K562 (cell line): Measurements from ENCODE around the gene FTO. TPM values are rescaled to one million over a fixed set of nuclear protein-coding genes. Genes with fewer than 3 reads are reported as not detected.

ENCODE experiments used
- ATAC-seq: fragments of 200-7000 bp; cut with Tn5 transposase; 3 replicates; pipeline ENCODE4 v1.9.1; 2020; ENCODE audit warnings: moderate library complexity
- BruUV-seq: library from RNA; stranded (reverse); fragments of 400-500 nt; replicated peaks from 2 replicates; lab custom pipeline; 2021; lab: Mats Ljungman, UMichigan
- CTCF ChIA-PET: fragments of 300-600 bp; formaldehyde crosslinking; extraction: SDS; loops from one replicate; lab custom pipeline; 2021; ENCODE audit warnings: low intra/inter-chr PET ratio; lab: Yijun Ruan, JAX
- POLR2A ChIA-PET: fragments of 300-600, 350-650 bp; sonication (Branson Sonifier 250); formaldehyde crosslinking; extraction: SDS; loops from one replicate; lab custom pipeline; 2021; ENCODE audit warnings: antibody characterized with exemption, inconsistent platforms; lab: Yijun Ruan, JAX
- DNase-seq, 4 experiments: peaks; one replicate each; pipeline versions ENCODE4 v3.0.0 to v3.0.0-alpha.2; 2011 to 2018; ENCODE audit warnings: low spot score in 3 of 4, mixed read lengths in 3 of 4; ENCODE audit errors: extremely low read depth in 1 of 4
- FAIRE-seq: peaks from 2 replicates; lab custom pipeline; 2011; peaks lifted over from hg19 to GRCh38; lab: Jason Lieb, UNC
- H2AFZ ChIP-seq: 2 replicates; pipeline ENCODE4 v1.6.0; 2011; ENCODE audit warnings: low read depth, low read length, control low read depth, inconsistent platforms
- H3K27ac ChIP-seq: fragments of 200-600 bp; 3 replicates; pipeline ENCODE4 v1.8.0; 2011; ENCODE audit warnings: low read depth, mild to moderate bottlenecking, control low read depth, inconsistent platforms, low read length, moderate library complexity, mixed read lengths; ENCODE audit errors: extremely low read depth
- H3K27me3 ChIP-seq, 2 experiments: fragments of 300-600 bp in 1 of 2; 2 replicates in 1 of 2; 3 replicates in 1 of 2; pipeline versions ENCODE4 v1.6.0 to v1.8.0; 2011; ENCODE audit warnings: inconsistent platforms in 2 of 2, low read length in 2 of 2, mild to moderate bottlenecking in 1 of 2, mixed read lengths in 1 of 2, moderate library complexity in 1 of 2; ENCODE audit not compliant: control insufficient read depth in 2 of 2, insufficient read depth in 2 of 2
- H3K36me3 ChIP-seq: fragments of 300-600 bp; 3 replicates; pipeline ENCODE4 v1.8.0; 2011; ENCODE audit warnings: mild to moderate bottlenecking, low read length, inconsistent platforms; ENCODE audit not compliant: control insufficient read depth, insufficient read depth
- H3K4me1 ChIP-seq, 2 experiments: fragments of 200-600 bp in 1 of 2; replicated peaks in 1 of 2; 2 replicates in 1 of 2; 3 replicates in 1 of 2; pipeline versions ENCODE4 v1.5.1 to v1.8.0; 2011; ENCODE audit warnings: inconsistent platforms in 2 of 2, low read length in 2 of 2, mild to moderate bottlenecking in 1 of 2, mixed read lengths in 1 of 2, moderate library complexity in 1 of 2; ENCODE audit not compliant: control insufficient read depth in 2 of 2, insufficient read depth in 2 of 2
- H3K4me2 ChIP-seq: 2 replicates; pipeline ENCODE4 v1.6.1; 2011; ENCODE audit warnings: low read length, control low read depth, inconsistent platforms, mixed read lengths; ENCODE audit not compliant: insufficient read depth
- H3K4me3 ChIP-seq: fragments of 200-600 bp; sonication (generic), shearing (Covaris generic); 2 replicates; pipeline ENCODE4 v1.5.1; 2016; ENCODE audit warnings: control low read depth, inconsistent platforms
- H3K79me2 ChIP-seq: fragments of 200-600 bp; 3 replicates; pipeline ENCODE4 v1.8.0; 2011; ENCODE audit warnings: low read length, inconsistent platforms; ENCODE audit not compliant: control insufficient read depth, insufficient read depth
- H3K9ac ChIP-seq, 2 experiments: 2 replicates each; pipeline versions ENCODE4 v1.6.0 to v1.6.1; 2011; ENCODE audit warnings: low read depth in 2 of 2, low read length in 2 of 2, control low read depth in 1 of 2, inconsistent platforms in 1 of 2, mild to moderate bottlenecking in 1 of 2, mixed read lengths in 1 of 2; ENCODE audit not compliant: insufficient read depth in 1 of 2
- H3K9me1 ChIP-seq: one replicate; pipeline ENCODE4 v1.6.0; 2011; ENCODE audit warnings: inconsistent platforms, mild to moderate bottlenecking, low read length, moderate library complexity; ENCODE audit not compliant: control insufficient read depth, insufficient read depth
- H3K9me3 ChIP-seq: replicated peaks from 2 replicates; pipeline ENCODE4 v1.5.1; 2011; ENCODE audit warnings: low read depth, low read length, inconsistent platforms; ENCODE audit not compliant: control insufficient read depth, insufficient read depth
- H4K20me1 ChIP-seq: replicated peaks from 2 replicates; pipeline ENCODE4 v1.6.1; 2011; ENCODE audit warnings: low read length, inconsistent platforms, mixed read lengths; ENCODE audit not compliant: control insufficient read depth, insufficient read depth
- ARID1B ChIP-seq: fragments of 450-650 bp; IDR thresholded peaks from 2 replicates; pipeline ENCODE4 v1.6.1; 2016; ENCODE audit warnings: antibody characterized with exemption, mild to moderate bottlenecking, inconsistent platforms
- FOXJ3 ChIP-seq: sonication (generic); formaldehyde crosslinking; IDR thresholded peaks from 2 replicates; pipeline ENCODE4 v1.4.0; 2020; ENCODE audit warnings: mild to moderate bottlenecking, missing genetic modification reagents
- GTF2B ChIP-seq: IDR thresholded peaks from 2 replicates; pipeline ENCODE4 v1.6.1; 2011; ENCODE audit not compliant: insufficient read length; ENCODE audit errors: extremely low read depth
- L3MBTL2 ChIP-seq: fragments of 450-650 bp; IDR thresholded peaks from 2 replicates; pipeline ENCODE4 v1.6.1; 2016; ENCODE audit warnings: mild to moderate bottlenecking, moderate library complexity
- MLX ChIP-seq, 2 experiments: fragments of 450-650 bp in 1 of 2; sonication (generic) in 1 of 2; formaldehyde crosslinking; conservative IDR thresholded peaks; 2 replicates each; pipeline versions ENCODE4 v1.4.0 to v1.8.1; 2020 to 2022; ENCODE audit warnings: mild to moderate bottlenecking in 1 of 2, missing genetic modification reagents in 1 of 2
- NR1H2 ChIP-seq: sonication (generic); formaldehyde crosslinking; IDR thresholded peaks from 2 replicates; pipeline ENCODE4 v1.4.0; 2020; ENCODE audit warnings: mild to moderate bottlenecking, missing genetic modification reagents
- SAFB ChIP-seq: fragments of 200-400 bp; formaldehyde crosslinking; IDR thresholded peaks from 2 replicates; pipeline ENCODE4 v1.6.1; 2017; ENCODE audit warnings: low read depth, low read length, borderline replicate concordance
- XRCC4 ChIP-seq: IDR thresholded peaks from one replicate; pipeline ENCODE4 v1.6.1; 2011; ENCODE audit not compliant: insufficient read depth, insufficient read length; ENCODE audit errors: extremely low read depth
- ZBTB11 ChIP-seq, 3 experiments: fragments of 200-800 bp in 1 of 3; fragments of 250-450 bp in 1 of 3; fragments of 450-650 bp in 1 of 3; sonication (Bioruptor Pico) in 1 of 3; sonication (Bioruptor generic) in 1 of 3; formaldehyde crosslinking in 1 of 3; IDR thresholded peaks; 2 replicates each; pipeline versions ENCODE4 v1.6.1 to v1.8.0; 2016 to 2022; ENCODE audit warnings: mild to moderate bottlenecking in 2 of 3, missing genetic modification characterization in 2 of 3, missing compliant biosample characterization in 1 of 3, moderate library complexity in 1 of 3
- WGBS: fragments of 100-300 bp; shearing (Covaris generic); methylation state at CpG from one replicate; pipeline ENCODE4 v1.1.6; 2016; ENCODE audit warnings: low coverage, mixed read lengths; ENCODE audit not compliant: insufficient coverage; ENCODE audit errors: missing lambda C conversion rate; 5-methylcytosine and 5-hydroxymethylcytosine counted together
- in situ Hi-C: fragments of 300-500 bp; cut with MboI; formaldehyde crosslinking; loops from 4 replicates; pipeline ENCODE4 v1.15.0; 2018; ENCODE audit warnings: inconsistent platforms, mixed read lengths
- intact Hi-C: fragments of 100-400 bp; cut with micrococcal nuclease; formaldehyde crosslinking; loops from 2 replicates; pipeline ENCODE4 v1.14.2; 2022
- polyA plus RNA-seq, 8 experiments: library from polyadenylated mRNA; depleted of rRNA in 4 of 8; stranded (reverse) in 5 of 8; unstranded in 3 of 8; fragments of >200 nt; fragmentation: Nextera tagmentation in 2 of 8; fragmentation: Illumina TruSeq in 1 of 8; extraction: Ambion mirVana in 2 of 8; extraction: Trizol in 1 of 8; gene quantifications; 2 replicates each; pipeline versions ENCODE4 v1.2.1 to v1.2.3, GENCODE V29; 2011 to 2014; ENCODE audit warnings: inconsistent platforms in 1 of 8, missing spikeins in 1 of 8
- total RNA-seq, 7 experiments: library from RNA; depleted of rRNA in 6 of 7; stranded (reverse); fragments of >200 nt in 6 of 7; fragmentation: Illumina TruSeq in 2 of 7; extraction: Trizol in 2 of 7; gene quantifications; 2 replicates each; pipeline versions ENCODE4 v1.2.1 to v1.2.3, GENCODE V29; 2011 to 2021; ENCODE audit warnings: low replicate concordance in 1 of 7
- TF ChIP-seq, protein P1 (sequence below): IDR thresholded peaks from 2 replicates; pipeline ENCODE4 v1.6.1; 2012; ENCODE audit warnings: low read depth, low read length, improper control_type of control experiment, borderline replicate concordance
- TF ChIP-seq, protein P2 (sequence below): fragments of 250-450 bp; sonication (Bioruptor Pico); IDR thresholded peaks from 2 replicates; pipeline ENCODE4 v1.4.0; 2020

The FTO gene
- total and polyA plus RNA-seq, 9 of the 15 experiments (the other 6 are each of a cell fraction or from before 2014, with no cell fraction given), result 11.3 to 27.7 (median 25.5) TPM

DNA sequence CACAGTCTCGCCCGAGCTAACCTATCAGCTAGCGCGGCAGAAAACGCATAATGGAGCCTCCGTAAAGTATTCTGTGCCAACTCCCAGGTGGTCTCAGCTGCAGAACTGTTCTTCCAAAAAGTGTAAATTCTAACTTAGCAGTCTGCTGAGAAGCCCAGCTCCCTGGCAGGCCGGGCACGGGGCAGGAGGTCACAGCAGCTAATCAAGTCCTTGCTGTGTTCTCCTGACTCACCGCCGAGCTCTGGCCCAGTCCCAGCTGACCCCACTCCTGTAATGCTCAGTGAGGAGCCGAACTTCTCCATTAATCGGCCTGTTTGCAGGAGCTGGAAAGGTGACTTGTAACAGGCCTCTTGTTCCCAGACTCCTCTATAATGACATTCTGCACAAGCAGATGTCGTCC, 389.3 kb downstream of the FTO start:
- CTCF ChIA-PET, result no interaction called here
- no peaks in the 10 kb centered on the region for H3K9me1 ChIP-seq
- no peaks in the 10 kb centered on the region for H3K79me2 ChIP-seq
- H3K9ac ChIP-seq, result no peak overlapping the region
- H3K4me3 ChIP-seq, result no peak overlapping the region
- peaks cover 0 to 9% of the 10 kb centered on the region in 2 experiments; a peak in 1 of 5 replicates for H3K27me3 ChIP-seq
- no peak overlapping the region for H3K4me2 ChIP-seq
- FAIRE-seq, result no peak
- H4K20me1 ChIP-seq, result no peaks in the 10 kb centered on the region
- POLR2A ChIA-PET, result no interaction called here
- H2AFZ ChIP-seq, result no peak overlapping the region
- DNase-seq, result no peak
- no TSS peak for BruUV-seq
- in situ Hi-C loops (no loop called here), intact Hi-C loops (no loop called here)
- H3K36me3 ChIP-seq, result no peaks in the 10 kb centered on the region
- H3K9me3 ChIP-seq, result no peaks in the 10 kb centered on the region
- no peak overlapping the region for H3K27ac ChIP-seq
- H3K4me1 ChIP-seq, result no peaks in the 10 kb centered on the region
- no peak for ATAC-seq
- WGBS, result 26% methylated on average over 13 of the region's 13 CpGs
- no peak for TF ChIP-seq MLX (CRISPR knock-in tag; conservative IDR thresholded peaks at IDR 0.05)
- no peak for TF ChIP-seq NR1H2
- no peak for TF ChIP-seq ARID1B
- TF ChIP-seq FOXJ3 (CRISPR knock-in tag), result no peak
- TF ChIP-seq ZBTB11 (CRISPR knock-in tag; IDR thresholded peaks at IDR 0.05), result no peak
- TF ChIP-seq L3MBTL2, result no peak
- TF ChIP-seq, protein P1, sequence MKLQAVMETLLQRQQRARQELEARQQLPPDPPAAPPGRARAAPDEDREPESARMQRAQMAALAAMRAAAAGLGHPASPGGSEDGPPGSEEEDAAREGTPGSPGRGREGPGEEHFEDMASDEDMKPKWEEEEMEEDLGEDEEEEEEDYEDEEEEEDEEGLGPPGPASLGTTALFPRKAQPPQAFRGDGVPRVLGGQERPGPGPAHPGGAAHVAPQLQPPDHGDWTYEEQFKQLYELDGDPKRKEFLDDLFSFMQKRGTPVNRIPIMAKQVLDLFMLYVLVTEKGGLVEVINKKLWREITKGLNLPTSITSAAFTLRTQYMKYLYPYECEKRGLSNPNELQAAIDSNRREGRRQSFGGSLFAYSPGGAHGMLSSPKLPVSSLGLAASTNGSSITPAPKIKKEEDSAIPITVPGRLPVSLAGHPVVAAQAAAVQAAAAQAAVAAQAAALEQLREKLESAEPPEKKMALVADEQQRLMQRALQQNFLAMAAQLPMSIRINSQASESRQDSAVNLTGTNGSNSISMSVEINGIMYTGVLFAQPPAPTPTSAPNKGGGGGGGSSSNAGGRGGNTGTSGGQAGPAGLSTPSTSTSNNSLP, result no peak
- TF ChIP-seq GTF2B, result no peak
- no peak for TF ChIP-seq XRCC4
- no peak for TF ChIP-seq SAFB
- TF ChIP-seq, protein P2, sequence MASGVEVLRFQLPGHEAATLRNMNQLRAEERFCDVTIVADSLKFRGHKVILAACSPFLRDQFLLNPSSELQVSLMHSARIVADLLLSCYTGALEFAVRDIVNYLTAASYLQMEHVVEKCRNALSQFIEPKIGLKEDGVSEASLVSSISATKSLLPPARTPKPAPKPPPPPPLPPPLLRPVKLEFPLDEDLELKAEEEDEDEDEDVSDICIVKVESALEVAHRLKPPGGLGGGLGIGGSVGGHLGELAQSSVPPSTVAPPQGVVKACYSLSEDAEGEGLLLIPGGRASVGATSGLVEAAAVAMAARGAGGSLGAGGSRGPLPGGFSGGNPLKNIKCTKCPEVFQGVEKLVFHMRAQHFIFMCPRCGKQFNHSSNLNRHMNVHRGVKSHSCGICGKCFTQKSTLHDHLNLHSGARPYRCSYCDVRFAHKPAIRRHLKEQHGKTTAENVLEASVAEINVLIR, result no peak
